Stimulated activated CD8-positive, alpha-beta memory T cell treated with anti-CD3 and anti-CD28 coated beads, Interleukin-4, amount 100 ng/mL, for 1 hour (primary cell): ENCODE measurements around the gene REX1BD.
"Not testable (repeated sequence)": the region's sequence is repeated elsewhere in the genome, so short reads cannot be mapped to it uniquely, and the experiment has no call there.

Experiments used
- DNase-seq, 2 donors: peaks; one replicate each; pipeline ENCODE4 v3.0.0-alpha.2; 2020; ENCODE audit warnings: low read depth in 2 of 2, low spot score in 1 of 2

Gene REX1BD

GRCh38 chr19:18577365-18577914 lies 11.2 kb upstream of the REX1BD start:
- no peak for DNase-seq

DNA sequence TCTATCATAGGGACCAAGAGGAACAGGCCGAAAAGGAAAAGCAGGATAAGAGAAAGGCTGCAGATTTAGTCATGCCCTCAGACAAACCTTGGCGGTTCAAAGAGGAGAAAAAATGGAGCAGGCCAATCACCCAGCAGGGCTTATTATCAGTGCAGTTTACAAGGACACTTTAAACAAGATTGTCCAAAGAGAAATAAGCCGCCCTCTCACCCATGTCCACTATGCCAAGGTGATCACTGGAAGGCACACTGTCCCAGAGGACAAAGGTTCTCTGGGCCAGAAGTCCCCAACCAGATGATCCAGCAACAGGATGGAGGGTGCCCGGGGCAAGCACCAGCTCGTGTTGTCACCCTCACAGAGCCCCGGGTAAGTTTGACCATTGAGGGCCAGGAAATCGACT lies 8.3 kb upstream of the REX1BD start:
- no peak for DNase-seq

- no peak for DNase-seq
Observed at GRCh38 chr19:18586306-18586705, 2.3 kb upstream of the REX1BD start.

DNA sequence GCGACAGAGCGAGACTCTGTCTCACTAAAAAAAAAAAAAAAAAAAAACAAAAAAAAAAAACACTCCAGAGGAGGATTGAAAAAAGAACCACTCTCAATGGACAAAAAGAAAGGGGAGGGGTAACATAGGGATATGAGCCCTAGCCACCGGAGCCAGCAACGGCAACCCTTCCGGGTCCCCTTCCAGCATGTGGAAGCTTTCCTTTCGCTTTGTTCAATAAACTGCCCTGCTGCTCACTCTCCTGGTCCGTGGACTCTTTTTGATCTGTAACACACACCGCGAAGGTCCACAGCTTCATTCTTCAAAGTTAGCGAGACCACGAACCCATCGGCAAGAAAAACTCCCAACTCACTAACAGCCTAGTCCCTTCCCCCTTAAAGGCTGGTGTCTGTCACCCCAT lies 1.0 kb upstream of the REX1BD start:
- no peak for DNase-seq

GRCh38 chr19:18587962-18588610 lies 512 bp upstream of the REX1BD start:
- no peak for DNase-seq

DNA sequence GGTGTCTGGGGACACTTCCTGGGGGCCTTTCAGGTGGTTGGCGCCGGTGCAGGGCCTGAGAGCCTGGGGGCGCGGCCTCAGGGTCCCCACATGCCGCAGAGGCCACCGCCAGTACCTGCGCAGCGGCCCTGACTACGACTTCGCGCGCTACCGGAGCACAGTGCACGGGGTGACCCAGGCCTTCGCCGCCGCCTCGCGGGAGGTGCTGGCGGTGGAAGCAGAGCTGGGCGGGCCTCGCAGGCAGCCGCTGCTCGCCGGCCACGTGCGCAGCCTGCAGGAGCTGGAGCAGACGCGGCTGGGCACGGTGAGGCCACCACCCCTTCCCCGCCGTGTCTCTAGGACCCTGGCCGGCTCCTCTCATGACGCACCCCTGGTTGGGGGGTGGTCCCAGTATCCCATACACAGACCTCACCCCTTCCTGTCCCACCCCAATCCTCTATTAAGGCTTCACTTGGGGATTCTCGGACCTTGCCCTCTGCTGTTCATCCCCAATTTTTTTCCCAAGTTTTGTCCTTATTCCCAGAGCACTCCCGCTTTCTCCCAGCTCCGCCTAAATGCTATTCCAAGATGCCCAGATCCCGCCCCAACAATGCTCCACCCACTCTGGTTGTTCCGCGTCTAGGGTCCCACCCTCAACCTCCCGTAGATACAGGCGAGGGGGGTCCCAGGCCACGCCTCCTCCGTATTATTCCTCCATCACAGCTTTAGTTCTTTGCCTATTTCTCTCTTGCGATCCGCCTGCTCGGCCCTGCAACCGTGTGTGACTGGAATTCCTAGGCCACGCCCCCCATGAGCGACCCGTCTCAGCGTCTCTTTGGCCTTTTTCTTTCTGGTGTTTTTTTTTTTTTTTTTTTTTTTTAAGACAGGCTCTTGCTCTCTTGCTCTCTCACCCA lies 1.0 kb downstream of the REX1BD start:
- DNase-seq = peak in 1 of 2 donors; percentile 38

GRCh38 chr19:18590273-18591272 lies 2.0 kb downstream of the REX1BD start:
- no peak for DNase-seq

DNA sequence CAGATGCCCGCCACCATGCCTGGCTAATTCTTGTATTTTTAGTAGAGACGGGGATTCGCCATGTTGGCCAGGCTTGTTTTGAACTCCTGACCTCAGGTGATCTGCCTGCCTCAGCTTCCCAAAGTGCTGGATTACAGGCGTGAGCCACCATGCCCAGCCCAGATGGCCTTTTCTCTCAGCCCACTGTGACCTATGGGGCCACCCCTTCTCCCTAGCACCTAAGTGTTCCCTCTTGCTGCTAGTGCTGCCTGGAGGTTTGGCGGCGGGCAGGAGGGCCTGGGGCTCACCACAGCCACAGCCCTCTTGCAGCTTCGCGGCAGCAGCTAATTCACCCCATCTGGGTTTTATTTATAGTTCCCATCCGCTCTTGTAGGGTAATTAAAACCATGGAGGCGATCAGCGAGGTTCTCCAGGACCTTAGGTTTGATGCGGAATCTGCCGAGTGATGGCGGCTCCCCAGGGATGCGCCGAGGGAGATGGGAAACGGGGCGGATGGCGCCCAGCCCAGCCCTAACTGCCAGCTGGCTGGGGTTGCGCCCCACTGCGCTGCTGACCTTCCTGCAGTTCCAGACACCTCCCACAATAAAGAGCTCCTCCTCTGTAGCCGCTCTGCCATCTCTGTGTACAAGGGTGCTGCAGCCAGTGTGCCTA lies 3.3 kb downstream of the REX1BD start:
- DNase-seq = no peak

- DNase-seq = not testable (repeated sequence)
Observed at GRCh38 chr19:18592732-18593131, 4.1 kb downstream of the REX1BD start.

- DNase-seq = no peak
Observed at GRCh38 chr19:18593367-18594095, 4.9 kb downstream of the REX1BD start.

DNA sequence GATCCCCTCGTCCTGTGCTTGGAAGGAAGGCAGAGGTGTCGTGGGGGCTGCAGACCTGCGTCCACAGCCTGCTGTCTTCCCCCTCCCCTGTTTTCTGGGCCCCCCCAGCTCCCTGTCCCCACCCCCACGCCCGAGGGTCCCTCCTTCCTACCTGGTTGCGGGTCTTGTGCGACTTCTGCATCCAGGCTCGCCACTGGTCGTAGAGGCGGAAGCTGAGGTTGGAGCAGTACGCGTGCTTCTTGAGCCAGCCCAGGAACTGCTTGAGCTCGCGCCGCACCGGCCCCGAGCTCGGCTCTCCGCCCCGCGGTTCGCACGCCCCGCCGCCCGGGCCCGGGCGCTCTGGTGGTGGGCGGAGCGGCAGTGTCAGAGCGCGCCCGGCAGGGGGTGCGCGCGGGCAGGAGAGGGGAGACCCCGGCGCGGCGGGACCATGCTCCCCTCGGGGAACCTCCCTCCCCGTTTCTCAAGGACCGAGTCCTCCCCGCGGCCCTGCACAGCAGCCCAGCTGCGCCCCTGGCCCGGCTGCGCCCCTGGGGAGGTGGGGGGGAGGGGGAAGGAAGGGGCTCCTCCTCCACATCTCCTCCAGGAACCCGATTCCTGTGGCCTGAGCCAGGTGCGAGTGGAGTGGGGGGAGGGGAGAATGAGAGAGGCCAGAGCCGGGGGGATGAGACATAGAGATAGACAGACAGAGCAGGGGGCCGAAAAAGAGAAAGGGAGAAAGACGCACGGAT lies 5.7 kb downstream of the REX1BD start:
- DNase-seq = peak; percentile 47

DNA sequence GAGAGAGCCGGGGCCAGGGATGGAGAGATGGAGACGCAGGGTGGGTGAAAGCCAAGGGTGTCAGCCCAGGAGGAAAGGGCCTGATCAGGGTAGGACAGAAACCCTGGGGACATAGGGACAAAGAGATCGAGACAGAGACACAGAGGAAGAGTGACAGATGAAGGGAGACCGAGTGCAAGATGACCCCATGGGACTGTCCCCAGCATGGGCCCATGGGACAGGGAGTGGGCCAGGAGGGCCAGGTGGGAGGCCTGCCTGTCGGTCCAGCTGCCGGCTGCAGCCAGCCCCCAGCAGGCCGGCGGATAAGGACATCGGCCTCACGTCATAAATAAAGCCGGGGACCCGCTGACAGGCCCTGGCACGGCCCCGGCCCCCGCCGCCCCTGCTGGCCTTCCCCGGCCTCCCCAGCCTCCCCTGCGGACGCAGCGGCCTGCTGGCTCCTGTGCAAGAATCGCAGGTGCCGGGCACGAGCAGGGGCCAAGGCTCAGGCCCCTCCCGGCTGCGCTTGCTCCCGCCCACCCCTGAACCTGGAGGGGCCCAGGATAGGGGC lies 6.3 kb downstream of the REX1BD start:
- DNase-seq = no peak

DNA sequence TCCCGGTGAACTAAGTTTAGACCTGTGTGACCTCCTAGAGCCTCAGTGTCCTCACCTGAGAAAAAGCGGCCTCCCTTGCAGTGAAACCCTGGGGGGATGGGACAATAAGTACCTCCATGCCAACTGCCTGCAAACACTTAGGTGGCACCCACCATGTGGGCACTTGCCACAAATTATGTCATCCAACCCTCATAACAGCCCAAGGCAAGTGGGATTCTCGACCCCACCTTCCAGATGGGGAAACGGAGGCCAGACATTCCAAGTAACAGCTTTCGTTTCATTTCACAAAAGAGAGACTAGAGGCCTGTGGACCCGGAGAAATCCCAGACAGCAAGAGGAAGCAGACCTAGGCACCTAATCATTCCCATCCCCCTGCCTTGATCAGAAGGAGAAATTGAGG lies 6.9 kb downstream of the REX1BD start:
- DNase-seq = no peak

DNA sequence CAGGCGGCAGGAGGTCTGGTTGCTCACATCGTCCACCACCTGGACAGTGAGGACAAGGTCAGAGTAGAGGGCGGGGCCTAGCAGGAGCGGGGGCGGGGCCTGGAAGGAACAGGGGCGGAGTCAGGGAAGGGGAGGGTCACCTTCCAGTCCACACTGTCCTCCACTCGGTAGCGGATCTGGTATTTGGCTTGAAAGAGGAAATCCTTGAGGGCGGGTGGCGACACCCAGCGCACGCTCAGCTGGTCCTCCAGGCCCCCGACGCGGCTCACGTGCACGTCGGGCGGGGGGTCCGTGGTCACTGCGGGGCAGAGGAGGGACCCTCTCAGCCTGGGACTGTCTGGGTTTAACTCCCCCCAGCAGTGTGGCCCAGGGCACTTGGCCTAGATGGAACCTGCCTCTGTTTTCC lies 8.2 kb downstream of the REX1BD start:
- DNase-seq = no peak

DNA sequence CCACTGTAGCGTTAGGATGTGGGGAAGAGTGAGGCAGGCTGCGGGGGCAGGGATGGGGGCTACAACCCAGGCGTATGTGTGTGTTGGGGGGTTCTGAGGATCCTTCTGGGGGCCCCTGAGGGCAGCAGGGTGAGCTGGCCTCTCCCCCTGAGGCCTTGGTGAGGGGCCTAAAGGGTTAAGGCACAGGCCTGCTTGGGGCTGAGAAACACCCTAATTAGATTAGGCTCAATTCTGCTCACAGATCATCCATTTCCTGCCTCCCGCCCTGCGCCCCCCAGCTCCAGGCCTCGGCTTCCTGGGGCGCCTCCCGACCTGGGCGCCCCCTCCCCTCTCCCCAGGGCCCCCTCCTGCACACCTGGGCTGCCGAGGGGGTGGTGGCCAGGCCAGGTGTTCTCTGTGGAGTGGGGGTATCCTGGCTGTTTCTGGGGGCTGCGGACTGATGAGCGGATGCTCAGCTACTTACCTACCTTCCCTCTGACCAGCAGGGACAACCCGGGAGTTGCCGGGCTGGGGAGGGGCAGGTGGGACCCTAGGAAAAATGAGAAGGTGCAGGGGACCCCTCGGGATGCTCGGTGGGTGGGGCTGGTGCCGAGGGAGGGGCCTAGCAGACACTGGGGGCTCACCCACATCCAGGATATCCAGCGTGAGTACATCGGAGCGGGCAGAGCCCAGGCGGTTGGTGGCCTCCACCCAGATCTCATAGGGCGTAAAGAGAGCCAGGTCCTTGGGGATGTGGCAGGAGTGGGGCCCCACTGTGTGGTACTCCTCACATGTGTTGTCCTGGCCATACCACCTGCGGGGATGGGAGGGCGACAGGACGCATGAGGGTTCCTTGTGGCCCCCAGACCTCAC lies 9.4 kb downstream of the REX1BD start:
- no peak for DNase-seq

- DNase-seq = no peak
Observed at GRCh38 chr19:18599485-18599884, 10.9 kb downstream of the REX1BD start.

GRCh38 chr19:18600692-18601397 lies 12.2 kb downstream of the REX1BD start:
- not testable (repeated sequence) for DNase-seq
